Lung (tissue), 12 donors: Measurements from ENCODE around the gene DACT3. TPM values are rescaled to one million over a fixed set of nuclear protein-coding genes. Genes with fewer than 3 reads are reported as not detected.

Experiments used
- ATAC-seq: fragments of 200-7000 bp; cut with Tn5 transposase; one replicate; pipeline ENCODE4 v1.9.1; 2020; ENCODE audit warnings: moderate number of reproducible peaks; ENCODE audit not compliant: insufficient read depth, low FRiP score
- DNase-seq, 3 donors: peaks; one replicate each; pipeline ENCODE4 v3.0.0-alpha.2; 2013 to 2017
- H3K27ac ChIP-seq, 2 donors: one replicate each; pipeline ENCODE4 v1.5.1; 2013; ENCODE audit warnings: mild to moderate bottlenecking in 2 of 2, moderate library complexity in 2 of 2, control low read depth in 1 of 2, inconsistent platforms in 1 of 2, low read depth in 1 of 2, low read length in 1 of 2
- H3K27me3 ChIP-seq, 3 donors: one replicate each; pipeline ENCODE4 v1.5.1; 2013; ENCODE audit warnings: low read length in 2 of 3; ENCODE audit not compliant: control insufficient read depth in 3 of 3, insufficient read depth in 3 of 3
- H3K36me3 ChIP-seq, 4 donors: one replicate each; pipeline ENCODE4 v1.5.1; 2013; ENCODE audit warnings: low read length in 4 of 4, mild to moderate bottlenecking in 1 of 4, moderate library complexity in 1 of 4; ENCODE audit not compliant: control insufficient read depth in 4 of 4, insufficient read depth in 4 of 4
- H3K4me1 ChIP-seq, 5 donors: one replicate each; pipeline ENCODE4 v1.5.1; 2013; ENCODE audit warnings: low read length in 5 of 5, mild to moderate bottlenecking in 2 of 5, moderate library complexity in 1 of 5; ENCODE audit not compliant: control insufficient read depth in 5 of 5, insufficient read depth in 5 of 5
- H3K4me3 ChIP-seq: one replicate; pipeline ENCODE4 v1.5.1; 2013; ENCODE audit warnings: mild to moderate bottlenecking, control low read depth, moderate library complexity
- H3K9ac ChIP-seq, 2 donors: one replicate each; pipeline ENCODE4 v1.5.1; 2013; ENCODE audit warnings: low read length in 2 of 2, control low read depth in 1 of 2; ENCODE audit not compliant: insufficient read depth in 1 of 2
- H3K9me3 ChIP-seq, 4 donors: one replicate each; pipeline ENCODE4 v1.5.1; 2013; ENCODE audit warnings: low read length in 3 of 4, mild to moderate bottlenecking in 1 of 4, moderate library complexity in 1 of 4; ENCODE audit not compliant: control insufficient read depth in 4 of 4, insufficient read depth in 3 of 4
- WGBS, 2 donors: extraction: QIAGEN DNeasy Blood & Tissue Kit; methylation state at CpG; one replicate each; pipeline ENCODE4 v1.1.7; 2013; 5-methylcytosine and 5-hydroxymethylcytosine counted together
- polyA plus RNA-seq, 2 donors: library from polyadenylated mRNA; stranded (reverse); fragments of 200-250 nt; gene quantifications; one replicate each; pipeline ENCODE4 v1.2.1, GENCODE V29; 2013
- total RNA-seq, 2 donors: library from RNA; depleted of rRNA in 1 of 2; stranded (reverse); fragments of >200 nt in 1 of 2; gene quantifications; one replicate each; pipeline ENCODE4 v1.2.1, GENCODE V29; 2014 to 2021
- TF ChIP-seq, protein P1 (sequence below): IDR thresholded peaks from 2 replicates; pipeline ENCODE4 v1.5.1; 2012; ENCODE audit warnings: mild to moderate bottlenecking; ENCODE audit errors: control extremely low read depth, extremely low read depth
- donor health status: control.
- donor health status: control.
- donor health status: Bipolar disorder and iron deficiency.
- donor health status: healthy.
- donor health status: DM: yes; HTN: yes; CAD: no.

DACT3 gene
- total and polyA plus RNA-seq, 4 donors, result 2.8 to 14.0 (median 5.8) TPM

DNA sequence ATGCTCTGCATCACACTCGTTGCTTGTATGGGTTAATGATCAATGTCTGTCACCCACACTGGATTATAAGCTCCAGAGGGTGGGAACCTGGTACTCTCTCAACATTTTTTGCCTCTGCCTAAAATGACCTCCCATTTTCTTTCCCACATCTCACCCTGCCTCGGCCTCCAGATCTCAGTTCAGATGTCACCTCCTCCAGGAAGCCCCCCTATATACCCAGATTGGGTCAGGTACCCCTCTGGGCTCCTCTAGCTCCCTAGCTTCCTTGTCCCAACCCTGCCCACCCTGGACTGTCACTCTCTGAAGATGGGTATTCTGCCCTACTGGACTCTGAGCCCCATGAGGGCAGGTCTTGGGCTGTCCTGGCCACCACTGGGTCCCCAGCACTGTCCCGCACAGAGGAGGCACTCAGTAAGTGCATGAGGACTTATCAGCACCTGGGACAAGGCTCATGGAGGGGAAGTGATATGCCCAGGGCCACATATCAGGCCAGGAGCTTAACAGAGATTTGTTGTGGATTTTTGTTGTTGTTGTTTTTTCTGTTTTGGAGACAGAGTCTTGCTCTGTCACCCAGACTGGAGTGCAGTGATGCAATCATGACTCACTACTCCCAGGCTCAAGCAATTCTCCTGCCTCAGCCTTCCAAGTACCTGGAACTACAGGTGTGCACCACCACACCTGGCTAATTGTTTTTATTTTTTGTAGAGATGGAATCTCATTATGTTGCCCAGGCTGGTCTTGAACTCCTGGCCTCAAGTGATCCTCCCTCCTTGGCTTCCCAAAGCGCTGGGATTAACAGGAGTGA lies 32.1 kb upstream of the DACT3 start:
- Histone ChIP-seq H3K27me3 (no peaks in the 10 kb centered on the region), H3K4me1 (peaks cover 0 to 3% (median 0%) of the 10 kb centered on the region in 5 donors), H3K36me3 (peaks cover 7 to 70% (median 57%) of the 10 kb centered on the region in 4 donors), H3K27ac (no peak overlapping the region), H3K4me3 (no peak overlapping the region), H3K9me3 (no peaks in the 10 kb centered on the region), H3K9ac (no peak overlapping the region)
- DNase-seq (no peak), ATAC-seq (no peak)
- 91 to 99% methylated on average over 4 of the region's 4 CpGs for WGBS, 2 donors
- TF ChIP-seq, protein P1, sequence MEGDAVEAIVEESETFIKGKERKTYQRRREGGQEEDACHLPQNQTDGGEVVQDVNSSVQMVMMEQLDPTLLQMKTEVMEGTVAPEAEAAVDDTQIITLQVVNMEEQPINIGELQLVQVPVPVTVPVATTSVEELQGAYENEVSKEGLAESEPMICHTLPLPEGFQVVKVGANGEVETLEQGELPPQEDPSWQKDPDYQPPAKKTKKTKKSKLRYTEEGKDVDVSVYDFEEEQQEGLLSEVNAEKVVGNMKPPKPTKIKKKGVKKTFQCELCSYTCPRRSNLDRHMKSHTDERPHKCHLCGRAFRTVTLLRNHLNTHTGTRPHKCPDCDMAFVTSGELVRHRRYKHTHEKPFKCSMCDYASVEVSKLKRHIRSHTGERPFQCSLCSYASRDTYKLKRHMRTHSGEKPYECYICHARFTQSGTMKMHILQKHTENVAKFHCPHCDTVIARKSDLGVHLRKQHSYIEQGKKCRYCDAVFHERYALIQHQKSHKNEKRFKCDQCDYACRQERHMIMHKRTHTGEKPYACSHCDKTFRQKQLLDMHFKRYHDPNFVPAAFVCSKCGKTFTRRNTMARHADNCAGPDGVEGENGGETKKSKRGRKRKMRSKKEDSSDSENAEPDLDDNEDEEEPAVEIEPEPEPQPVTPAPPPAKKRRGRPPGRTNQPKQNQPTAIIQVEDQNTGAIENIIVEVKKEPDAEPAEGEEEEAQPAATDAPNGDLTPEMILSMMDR, result no peak

- 98 to 99% methylated on average over 2 of the region's 2 CpGs for WGBS, 2 donors
- Histone ChIP-seq H3K9me3 (no peaks in the 10 kb centered on the region), H3K27me3 (no peaks in the 10 kb centered on the region), H3K9ac (no peak overlapping the region), H3K4me1 (peaks cover 0 to 1% (median 0%) of the 10 kb centered on the region in 5 donors), H3K27ac (no peak overlapping the region), H3K36me3 (peaks cover 14 to 72% (median 63%) of the 10 kb centered on the region in 4 donors), H3K4me3 (no peak overlapping the region)
- no peak for DNase-seq
- no peak for ATAC-seq
- TF ChIP-seq, protein P1, result no peak
Measured at GRCh38 chr19:46691948-46692347, 31.0 kb upstream of the DACT3 start.

- H3K36me3 ChIP-seq, result peaks cover 14 to 68% (median 61%) of the 10 kb centered on the region in 4 donors
- DNase-seq (no peak), ATAC-seq (no peak)
- no peak overlapping the region for H3K27ac ChIP-seq
- TF ChIP-seq, protein P1, result no peak
- WGBS, 2 donors, result 50% methylated on average over 2 of the region's 2 CpGs
- no peak overlapping the region for H3K9ac ChIP-seq
- H3K4me1 ChIP-seq, result no peaks in the 10 kb centered on the region
- H3K4me3 ChIP-seq, result no peak overlapping the region
- H3K27me3 ChIP-seq, result no peaks in the 10 kb centered on the region
- H3K9me3 ChIP-seq, result no peaks in the 10 kb centered on the region
Measured at GRCh38 chr19:46691104-46691503, 30.1 kb upstream of the DACT3 start.
